ENCODE data around the gene EEF1A1. TPM values are rescaled to one million over a fixed set of nuclear protein-coding genes. Genes with fewer than 3 reads are reported as not detected.

EEF1A1 gene
- total RNA-seq, 2 donors from 2014 or later = 4,267 to 4,798 TPM

GRCh38 chr6:73534628-73535027 is 13.8 kb upstream of the EEF1A1 start:
- Histone ChIP-seq H3K4me1 (no peaks in the 10 kb centered on the region), H3K9me3 (no peaks in the 10 kb centered on the region), H3K27ac (no peak overlapping the region), H3K4me3 (no peak overlapping the region), H3K27me3 (no peaks in the 10 kb centered on the region), H3K36me3 (replicated peaks in 1 of 2; ENCODE audit: insufficient read depth in 1 of 2, low read depth in 2 of 2) (no peaks in the 10 kb centered on the region)
- 61 to 72% methylated on average over 2 of the region's 2 CpGs for WGBS, 2 donors
- no peak for DNase-seq
- TF ChIP-seq POLR2A (IDR thresholded peaks at IDR 0.05) = no peak
- TF ChIP-seq, protein P1, sequence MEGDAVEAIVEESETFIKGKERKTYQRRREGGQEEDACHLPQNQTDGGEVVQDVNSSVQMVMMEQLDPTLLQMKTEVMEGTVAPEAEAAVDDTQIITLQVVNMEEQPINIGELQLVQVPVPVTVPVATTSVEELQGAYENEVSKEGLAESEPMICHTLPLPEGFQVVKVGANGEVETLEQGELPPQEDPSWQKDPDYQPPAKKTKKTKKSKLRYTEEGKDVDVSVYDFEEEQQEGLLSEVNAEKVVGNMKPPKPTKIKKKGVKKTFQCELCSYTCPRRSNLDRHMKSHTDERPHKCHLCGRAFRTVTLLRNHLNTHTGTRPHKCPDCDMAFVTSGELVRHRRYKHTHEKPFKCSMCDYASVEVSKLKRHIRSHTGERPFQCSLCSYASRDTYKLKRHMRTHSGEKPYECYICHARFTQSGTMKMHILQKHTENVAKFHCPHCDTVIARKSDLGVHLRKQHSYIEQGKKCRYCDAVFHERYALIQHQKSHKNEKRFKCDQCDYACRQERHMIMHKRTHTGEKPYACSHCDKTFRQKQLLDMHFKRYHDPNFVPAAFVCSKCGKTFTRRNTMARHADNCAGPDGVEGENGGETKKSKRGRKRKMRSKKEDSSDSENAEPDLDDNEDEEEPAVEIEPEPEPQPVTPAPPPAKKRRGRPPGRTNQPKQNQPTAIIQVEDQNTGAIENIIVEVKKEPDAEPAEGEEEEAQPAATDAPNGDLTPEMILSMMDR (IDR thresholded peaks at IDR 0.05) = no peak
- intact Hi-C loops (cut with DNase I) = no loop called here
- ATAC-seq = no peak

DNA sequence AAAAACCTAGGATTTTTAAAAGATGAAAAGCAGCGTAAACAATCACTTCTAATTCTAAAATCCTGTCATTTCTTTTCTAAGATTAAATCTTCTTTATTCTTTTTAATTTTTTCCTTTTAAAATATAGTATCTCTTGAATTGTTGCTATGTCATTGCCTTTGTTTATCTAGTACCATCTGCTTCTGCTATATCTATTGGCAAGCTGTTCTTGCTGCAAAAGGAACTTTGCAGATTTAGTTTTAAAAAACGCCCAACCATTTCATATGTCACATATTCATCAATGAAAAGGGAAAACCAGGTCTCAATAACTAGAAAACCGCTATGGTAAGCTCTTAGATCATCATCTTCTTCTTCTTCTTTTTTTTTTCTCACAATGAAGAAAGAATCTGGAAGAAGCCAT is 11.5 kb upstream of the EEF1A1 start:
- H3K27me3 ChIP-seq = no peaks in the 10 kb centered on the region
- no peak overlapping the region for H3K27ac ChIP-seq
- no peak overlapping the region for H3K4me3 ChIP-seq
- intact Hi-C loops (cut with DNase I) = no loop called here
- no peaks in the 10 kb centered on the region for H3K36me3 ChIP-seq (replicated peaks in 1 of 2; ENCODE audit: insufficient read depth in 1 of 2, low read depth in 2 of 2)
- H3K9me3 ChIP-seq = no peaks in the 10 kb centered on the region
- H3K4me1 ChIP-seq = no peaks in the 10 kb centered on the region
- 84 to 89% methylated on average over 3 of the region's 3 CpGs for WGBS, 2 donors
- TF ChIP-seq, protein P1 (IDR thresholded peaks at IDR 0.05) = no peak
- no peak for TF ChIP-seq POLR2A (IDR thresholded peaks at IDR 0.05)
- ATAC-seq = no peak
- DNase-seq = no peak

DNA sequence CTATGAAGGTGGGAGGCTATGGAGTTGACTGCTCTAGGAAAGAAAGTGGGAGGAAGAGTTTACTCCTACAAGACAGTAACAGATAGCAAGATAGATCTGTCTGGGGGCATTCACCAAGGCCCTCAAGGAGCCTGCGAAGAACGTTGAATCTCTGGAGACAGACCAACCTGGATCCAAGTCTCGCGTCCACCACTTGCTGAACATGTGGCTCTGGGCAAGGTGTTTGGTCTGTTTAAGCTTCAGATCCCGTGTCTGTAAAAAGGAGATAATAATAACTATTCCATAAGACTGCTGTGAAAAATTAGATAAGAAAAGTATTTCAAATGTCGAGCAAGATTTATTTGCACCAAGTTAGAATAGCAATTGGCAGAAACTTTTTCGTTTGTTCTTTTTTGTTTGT is 8.1 kb upstream of the EEF1A1 start:
- intact Hi-C loops (cut with DNase I) = no loop called here
- H3K36me3 ChIP-seq (replicated peaks in 1 of 2; ENCODE audit: insufficient read depth in 1 of 2, low read depth in 2 of 2) = no peaks in the 10 kb centered on the region
- no peak for DNase-seq

DNA sequence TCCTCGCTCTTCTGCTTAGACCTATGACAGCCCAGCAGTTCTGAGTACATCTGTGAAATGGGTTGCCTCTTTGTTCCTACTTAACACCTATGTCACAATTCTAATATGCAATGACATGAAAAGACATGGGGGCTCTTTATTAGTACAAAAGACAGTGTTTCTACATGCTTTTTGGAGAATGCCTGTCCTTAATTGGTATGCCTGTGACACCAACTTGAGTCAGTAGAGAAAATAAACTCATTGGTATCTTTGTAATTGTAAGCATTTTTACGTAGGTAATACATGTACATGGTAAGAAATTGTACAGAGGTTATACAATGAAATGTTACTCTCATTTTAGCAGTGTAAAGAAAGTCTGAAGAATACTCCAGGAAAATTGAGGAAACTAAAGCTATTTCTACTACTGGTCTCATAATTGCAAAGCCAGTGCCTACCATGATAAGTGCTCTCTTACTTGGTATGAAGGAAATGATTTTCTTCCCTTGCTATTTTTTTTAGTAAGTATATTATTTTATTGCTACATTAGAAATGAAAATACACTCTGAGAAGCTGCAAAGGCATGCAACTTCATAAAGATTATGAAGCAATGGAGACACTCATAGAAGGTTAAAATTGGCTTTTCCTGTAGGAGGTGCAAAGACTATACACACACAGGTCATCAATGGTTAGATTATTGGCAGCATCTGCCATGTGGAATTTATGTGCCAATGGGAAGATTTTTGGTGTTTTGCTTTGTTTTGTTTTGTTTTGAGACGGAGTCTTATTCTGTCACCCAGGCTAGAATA is 4.9 kb upstream of the EEF1A1 start:
- DNase-seq (no peak), ATAC-seq (no peak)
- no peaks in the 10 kb centered on the region for H3K27me3 ChIP-seq
- H3K4me1 ChIP-seq = peaks cover 22% of the 10 kb centered on the region
- TF ChIP-seq POLR2A (IDR thresholded peaks at IDR 0.05) = no peak
- WGBS, 2 donors = 85 to 93% methylated on average over 3 of the region's 3 CpGs
- intact Hi-C loops (cut with DNase I) = no loop called here
- H3K27ac ChIP-seq = no peak overlapping the region
- H3K36me3 ChIP-seq (replicated peaks in 1 of 2; ENCODE audit: insufficient read depth in 1 of 2, low read depth in 2 of 2) = no peaks in the 10 kb centered on the region
- no peak overlapping the region for H3K4me3 ChIP-seq
- no peaks in the 10 kb centered on the region for H3K9me3 ChIP-seq

More for the DNA sequence above, 8.1 kb upstream of the EEF1A1 start:
- H3K4me1 ChIP-seq = peaks cover 6% of the 10 kb centered on the region
- H3K9me3 ChIP-seq = no peaks in the 10 kb centered on the region
- H3K4me3 ChIP-seq = no peak overlapping the region
- ATAC-seq = no peak
- TF ChIP-seq POLR2A (IDR thresholded peaks at IDR 0.05) = no peak
- TF ChIP-seq, protein P1 (IDR thresholded peaks at IDR 0.05) = no peak
- WGBS, 2 donors = 40 to 43% methylated on average over 7 of the region's 7 CpGs
- no peak overlapping the region for H3K27ac ChIP-seq
- no peaks in the 10 kb centered on the region for H3K27me3 ChIP-seq

DNA sequence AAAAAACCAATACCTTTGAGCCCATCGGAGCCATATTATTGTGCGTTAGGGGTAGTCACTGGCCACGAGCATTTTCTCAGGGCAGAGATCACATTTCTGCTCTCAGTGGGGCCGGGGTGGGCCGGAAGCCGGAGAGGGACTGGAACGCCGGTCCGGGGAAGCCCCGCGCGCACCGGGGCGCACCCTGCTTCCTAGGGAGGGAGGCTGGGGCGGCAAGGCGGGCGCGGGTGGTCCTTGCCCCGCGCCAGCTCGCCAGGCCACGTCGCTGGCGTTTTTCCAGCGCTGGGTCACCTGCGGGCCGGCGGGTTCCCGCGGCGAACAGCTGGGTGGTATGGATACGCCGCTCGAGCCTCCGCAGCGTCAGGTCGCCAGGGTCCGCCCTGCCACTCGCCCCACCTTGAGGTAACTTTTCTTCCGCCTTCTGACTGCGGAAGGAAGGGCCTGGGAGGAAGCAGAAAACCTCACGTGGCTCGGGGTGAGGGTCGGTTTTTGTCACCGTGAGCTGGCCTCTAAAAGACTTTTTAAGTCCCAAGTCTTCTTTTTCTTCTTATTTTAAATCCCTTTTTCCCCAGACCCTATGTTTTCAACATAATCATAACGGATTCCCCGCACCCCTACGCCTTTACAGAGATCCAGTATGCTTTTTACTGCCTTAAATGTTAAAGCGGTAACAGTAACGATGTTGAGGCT is 2.7 kb upstream of the EEF1A1 start:
- TF ChIP-seq POLR2A (IDR thresholded peaks at IDR 0.05) = peak; percentile 79 to 92 (median 90)
- TF ChIP-seq, protein P1 (IDR thresholded peaks at IDR 0.05) = peak in 2 of 7 experiments; percentile 5 to 20
- peak; percentile 81 to 86 (median 84) for DNase-seq
- H3K27me3 ChIP-seq = no peaks in the 10 kb centered on the region
- ATAC-seq = peak; percentile 33
- intact Hi-C loops (cut with DNase I) = no loop called here
- no peaks in the 10 kb centered on the region for H3K9me3 ChIP-seq
- peak overlapping the region; percentile 97 to 100 (median 99) for H3K27ac ChIP-seq
- 2 to 6% methylated on average over 29 to 43 of the region's 50 CpGs for whole genome bisulfite sequencing, 2 donors
- H3K4me3 ChIP-seq = peak overlapping the region; percentile 24 to 31
- peaks cover 30% of the 10 kb centered on the region for H3K4me1 ChIP-seq
- H3K36me3 ChIP-seq (replicated peaks in 1 of 2; ENCODE audit: insufficient read depth in 1 of 2, low read depth in 2 of 2) = peaks cover 0 to 7% of the 10 kb centered on the region in 2 donors
